ENCODE results near the gene CEPT1.

GRCh38 chr1:111129376-111129775 is 10.6 kb upstream of the CEPT1 start:
- TF ChIP-seq CTCF (IDR thresholded peaks at IDR 0.05; ENCODE audit: poor library complexity, severe bottlenecking) (no peak), EZH2 (IDR thresholded peaks at IDR 0.05; ENCODE audit: borderline replicate concordance, insufficient read depth, low read length, poor library complexity, severe bottlenecking) (no peak)
- TF ChIP-seq, protein P1, sequence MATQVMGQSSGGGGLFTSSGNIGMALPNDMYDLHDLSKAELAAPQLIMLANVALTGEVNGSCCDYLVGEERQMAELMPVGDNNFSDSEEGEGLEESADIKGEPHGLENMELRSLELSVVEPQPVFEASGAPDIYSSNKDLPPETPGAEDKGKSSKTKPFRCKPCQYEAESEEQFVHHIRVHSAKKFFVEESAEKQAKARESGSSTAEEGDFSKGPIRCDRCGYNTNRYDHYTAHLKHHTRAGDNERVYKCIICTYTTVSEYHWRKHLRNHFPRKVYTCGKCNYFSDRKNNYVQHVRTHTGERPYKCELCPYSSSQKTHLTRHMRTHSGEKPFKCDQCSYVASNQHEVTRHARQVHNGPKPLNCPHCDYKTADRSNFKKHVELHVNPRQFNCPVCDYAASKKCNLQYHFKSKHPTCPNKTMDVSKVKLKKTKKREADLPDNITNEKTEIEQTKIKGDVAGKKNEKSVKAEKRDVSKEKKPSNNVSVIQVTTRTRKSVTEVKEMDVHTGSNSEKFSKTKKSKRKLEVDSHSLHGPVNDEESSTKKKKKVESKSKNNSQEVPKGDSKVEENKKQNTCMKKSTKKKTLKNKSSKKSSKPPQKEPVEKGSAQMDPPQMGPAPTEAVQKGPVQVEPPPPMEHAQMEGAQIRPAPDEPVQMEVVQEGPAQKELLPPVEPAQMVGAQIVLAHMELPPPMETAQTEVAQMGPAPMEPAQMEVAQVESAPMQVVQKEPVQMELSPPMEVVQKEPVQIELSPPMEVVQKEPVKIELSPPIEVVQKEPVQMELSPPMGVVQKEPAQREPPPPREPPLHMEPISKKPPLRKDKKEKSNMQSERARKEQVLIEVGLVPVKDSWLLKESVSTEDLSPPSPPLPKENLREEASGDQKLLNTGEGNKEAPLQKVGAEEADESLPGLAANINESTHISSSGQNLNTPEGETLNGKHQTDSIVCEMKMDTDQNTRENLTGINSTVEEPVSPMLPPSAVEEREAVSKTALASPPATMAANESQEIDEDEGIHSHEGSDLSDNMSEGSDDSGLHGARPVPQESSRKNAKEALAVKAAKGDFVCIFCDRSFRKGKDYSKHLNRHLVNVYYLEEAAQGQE (IDR thresholded peaks at IDR 0.05; ENCODE audit: borderline replicate concordance), result no peak
